Activated CD4-positive, alpha-beta T cell treated with anti-CD3 and anti-CD28 coated beads, Interleukin-2, Interleukin-4, amounts not matched to agents 100 ng/mL and 50 ng/mL, durations not matched to agents 16 hours and 8 hours (primary cell): Measurements from ENCODE around the gene ZNF580.
A peak's percentile ranks its signal among the peaks of the same experiment; 100 is the strongest.

Experiments used
- DNase-seq: peaks from one replicate; pipeline ENCODE4 v3.0.0-alpha.2; 2020; ENCODE audit warnings: low spot score

ZNF580 gene

DNA sequence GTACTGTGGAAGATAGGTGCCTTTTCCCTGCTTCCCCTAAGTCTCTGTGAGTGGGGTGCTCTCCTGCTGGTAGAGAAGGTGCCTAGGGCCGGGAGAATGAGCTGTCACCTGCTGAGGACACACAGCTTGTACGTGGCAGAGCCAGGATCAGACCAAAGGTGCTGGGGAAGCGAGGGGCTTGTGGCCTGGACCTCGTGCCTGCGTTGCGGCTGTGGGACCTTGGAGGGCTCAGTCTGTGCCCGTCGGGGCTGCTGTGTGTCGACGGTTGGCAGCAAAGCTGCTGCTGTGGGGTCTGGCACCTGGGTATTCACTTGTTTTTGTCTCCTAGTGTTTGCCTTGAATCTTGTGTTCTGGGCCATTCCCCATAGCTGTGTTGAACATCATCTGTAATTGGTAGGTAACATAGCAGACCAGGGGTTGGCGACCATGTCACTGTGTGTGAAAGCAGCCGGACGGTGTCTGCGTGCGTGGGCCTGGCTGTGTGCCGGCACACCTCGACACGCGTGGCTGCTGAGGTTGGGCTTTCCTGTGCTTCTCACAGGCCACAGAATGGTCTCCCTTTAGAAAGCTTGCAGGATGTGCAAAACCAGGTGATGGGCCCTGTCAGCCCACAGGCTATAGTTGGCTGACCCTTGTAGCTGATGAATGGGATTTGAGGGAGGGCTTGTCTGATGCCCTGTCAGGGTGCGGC lies 23.2 kb downstream of the ZNF580 start:
- DNase-seq, result no peak

DNA sequence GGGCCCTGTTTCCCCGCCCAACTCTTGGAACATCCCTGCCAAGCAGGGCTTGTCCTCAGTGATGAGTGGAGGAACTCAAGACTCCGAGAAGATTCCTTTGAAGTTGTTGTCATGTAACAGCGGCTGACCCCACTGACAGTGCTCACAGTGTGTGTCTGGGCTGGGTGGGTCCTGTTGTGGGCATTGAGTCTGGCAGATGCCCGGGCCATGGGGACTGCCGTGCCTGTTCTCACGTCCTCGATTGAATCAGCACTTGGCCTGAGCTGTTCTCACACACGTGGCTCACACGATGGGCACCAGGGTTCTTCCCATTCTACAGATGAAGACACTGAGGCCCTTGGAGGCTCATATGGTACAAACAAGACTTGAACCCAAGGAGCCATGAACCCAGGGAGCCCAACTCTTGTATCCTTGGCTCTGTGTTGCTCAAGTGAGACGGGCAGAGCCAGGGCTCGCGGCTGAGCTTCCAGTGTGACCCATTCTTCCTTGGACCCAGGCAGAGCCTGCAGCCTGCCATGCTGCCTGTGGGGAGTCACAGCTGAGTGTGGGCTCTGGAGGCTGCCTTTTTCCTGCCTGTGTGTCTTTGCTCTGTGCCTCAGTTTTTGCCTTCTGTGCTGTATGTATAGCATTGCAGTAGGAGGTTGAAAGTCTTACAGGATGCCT lies 25.7 kb downstream of the ZNF580 start:
- no peak for DNase-seq

DNA sequence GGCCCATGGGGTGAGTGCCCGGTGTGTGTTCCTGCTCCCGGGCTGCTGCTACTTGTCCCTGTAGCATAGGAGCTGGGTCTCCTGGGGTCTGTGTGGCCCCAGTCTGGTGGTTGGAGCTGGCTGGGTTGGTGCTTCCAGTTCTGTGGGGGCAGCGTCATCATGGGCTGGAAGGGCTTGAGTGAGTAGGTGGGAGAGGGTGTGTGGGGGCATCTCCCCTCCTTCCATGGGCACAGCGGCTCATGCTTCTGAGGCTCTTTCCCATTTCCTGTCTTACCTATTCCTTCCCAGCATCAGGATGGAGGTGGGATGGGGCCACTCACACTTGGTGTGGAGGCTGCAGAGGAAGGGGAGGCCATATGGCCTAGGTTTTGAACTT lies 26.2 kb downstream of the ZNF580 start:
- no peak for DNase-seq

DNA sequence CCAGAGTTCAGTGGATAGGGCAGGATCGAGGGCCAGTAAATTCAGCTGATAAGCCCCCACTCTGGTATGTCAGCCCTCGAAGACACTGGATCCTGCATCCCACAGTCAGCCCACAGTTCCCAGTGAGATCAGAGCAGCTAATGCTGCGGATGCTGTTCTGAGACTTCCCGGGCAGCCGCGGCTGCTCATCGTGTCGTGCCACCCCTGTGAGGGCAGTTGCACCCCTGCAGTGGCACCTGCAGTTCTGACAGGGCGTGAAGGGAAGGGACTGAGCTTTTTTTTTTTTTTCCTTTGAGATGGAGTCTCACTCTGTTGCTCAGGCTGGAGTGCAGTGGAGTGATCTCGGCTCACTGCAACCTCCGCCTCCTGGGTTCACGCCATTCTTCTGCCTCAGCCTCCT lies 26.7 kb downstream of the ZNF580 start:
- no peak for DNase-seq

DNA sequence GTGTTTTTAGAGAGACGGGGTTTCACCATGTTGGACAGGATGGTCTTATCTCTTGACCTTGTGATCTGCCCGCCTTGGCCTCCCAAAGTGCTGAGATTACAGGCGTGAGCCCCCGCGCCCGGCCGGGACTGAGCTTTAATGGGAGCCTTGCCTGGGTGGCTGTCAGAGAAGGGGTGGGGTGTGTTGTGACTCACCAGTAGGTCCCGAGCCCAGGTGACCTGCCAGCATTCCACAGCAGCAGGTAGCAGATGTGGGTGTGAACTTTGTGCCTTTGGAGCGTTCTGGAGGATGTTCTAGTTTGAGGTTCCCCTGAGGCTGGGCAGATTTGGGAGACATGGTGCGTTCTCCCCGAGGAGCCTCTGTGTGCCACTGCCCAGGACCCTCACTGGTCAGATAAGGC lies 27.2 kb downstream of the ZNF580 start:
- DNase-seq, result no peak

DNA sequence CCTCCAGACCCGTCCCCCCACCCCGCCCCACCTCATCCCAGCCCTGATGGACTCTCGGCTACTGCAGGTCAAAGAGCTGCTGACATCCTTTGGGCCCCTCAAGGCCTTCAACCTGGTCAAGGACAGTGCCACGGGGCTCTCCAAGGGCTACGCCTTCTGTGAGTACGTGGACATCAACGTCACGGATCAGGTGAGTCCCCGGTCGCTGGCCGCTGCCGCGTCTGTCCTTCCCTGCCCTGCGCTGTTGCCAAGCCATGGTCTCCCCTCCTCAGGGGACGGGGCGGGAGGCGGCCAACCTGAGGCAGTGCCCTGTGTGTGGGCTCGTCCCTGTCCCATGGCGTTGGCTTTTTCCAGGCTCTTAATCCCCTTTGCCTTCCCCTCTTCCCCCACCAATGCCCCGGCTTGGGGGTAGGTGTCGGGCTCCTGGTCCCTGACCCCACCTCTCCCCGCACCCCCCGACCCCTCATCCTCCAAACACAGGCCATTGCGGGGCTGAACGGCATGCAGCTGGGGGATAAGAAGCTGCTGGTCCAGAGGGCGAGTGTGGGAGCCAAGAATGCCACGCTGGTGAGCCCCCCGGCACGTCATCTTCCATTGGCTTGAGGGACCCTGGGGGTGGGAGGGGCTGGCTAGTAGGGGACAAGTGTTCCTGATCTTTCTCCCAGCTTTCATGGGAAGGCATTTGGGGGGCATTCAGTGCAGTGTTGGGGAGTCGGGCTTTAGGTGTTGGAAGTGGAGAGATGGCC lies 28.0 kb downstream of the ZNF580 start:
- no peak for DNase-seq

DNA sequence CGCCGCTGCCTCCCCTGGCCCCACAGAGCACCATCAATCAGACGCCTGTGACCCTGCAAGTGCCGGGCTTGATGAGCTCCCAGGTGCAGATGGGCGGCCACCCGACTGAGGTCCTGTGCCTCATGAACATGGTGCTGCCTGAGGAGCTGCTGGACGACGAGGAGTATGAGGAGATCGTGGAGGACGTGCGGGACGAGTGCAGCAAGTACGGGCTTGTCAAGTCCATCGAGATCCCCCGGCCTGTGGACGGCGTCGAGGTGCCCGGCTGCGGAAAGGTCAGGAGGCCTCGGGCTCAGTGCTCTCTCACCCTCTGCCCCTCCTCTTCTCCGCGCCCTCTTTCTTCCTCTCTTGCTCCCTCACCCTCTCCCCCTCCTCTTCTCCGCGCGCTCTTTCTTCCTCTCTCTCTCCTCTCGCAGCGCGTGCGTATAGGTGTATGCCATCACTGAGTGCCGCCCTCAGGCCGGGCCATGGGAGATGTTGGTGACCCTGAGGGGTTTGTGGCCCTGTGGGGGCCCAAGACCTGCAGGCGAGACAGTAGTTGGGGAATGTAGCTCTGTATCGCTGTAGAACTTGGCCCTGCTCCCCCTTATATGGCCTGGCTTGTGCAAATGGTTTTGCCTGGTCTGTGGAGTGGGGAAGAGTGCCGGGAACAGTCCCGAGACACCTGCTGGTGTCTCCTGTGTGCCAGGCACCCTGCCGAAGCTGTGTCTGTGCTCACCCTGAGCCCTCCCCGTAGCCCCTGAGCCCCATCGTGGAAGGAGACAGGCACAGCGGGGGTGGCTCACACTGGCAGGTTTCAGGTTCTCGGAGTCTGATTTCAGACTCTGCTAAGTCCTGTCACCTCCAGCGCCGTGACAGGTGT lies 28.8 kb downstream of the ZNF580 start:
- DNase-seq, result no peak

DNA sequence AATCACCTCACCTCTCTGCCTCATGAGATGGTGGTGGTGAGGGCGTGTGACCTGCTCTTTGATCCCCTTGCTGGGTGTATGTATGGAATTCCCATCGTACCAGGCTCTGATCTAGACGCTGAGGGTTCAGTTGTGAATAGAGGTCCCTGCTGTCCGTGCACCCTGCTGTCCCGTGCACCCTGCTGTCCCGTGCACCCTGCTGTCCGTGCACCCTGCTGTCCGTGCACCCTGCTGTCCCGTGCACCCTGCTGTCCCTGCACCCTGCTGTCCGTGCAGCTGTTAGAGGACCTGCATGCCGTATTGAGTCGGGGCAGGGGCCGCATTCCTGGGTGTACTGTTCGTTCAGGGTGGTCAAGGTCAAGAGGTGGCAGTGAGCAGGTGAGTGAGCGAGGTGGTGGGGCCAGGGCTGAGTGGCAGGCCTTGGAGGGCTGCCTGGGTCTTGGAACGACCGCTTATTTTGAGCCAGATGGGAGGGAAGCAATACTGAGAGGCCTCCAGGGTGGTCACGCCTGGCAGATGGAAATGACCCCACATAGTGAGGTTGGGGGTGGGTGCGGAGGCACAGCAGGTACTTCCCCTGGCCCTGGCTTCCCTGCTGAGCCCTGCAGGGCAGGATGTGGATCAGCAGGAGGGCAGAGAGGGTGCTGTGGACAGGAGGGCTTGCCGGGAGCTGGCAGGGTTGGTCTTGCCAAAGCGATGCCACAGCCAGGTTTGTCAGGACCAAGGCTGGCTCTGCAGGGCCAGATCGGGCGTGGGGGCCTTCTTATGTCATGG lies 29.7 kb downstream of the ZNF580 start:
- no peak for DNase-seq

DNA sequence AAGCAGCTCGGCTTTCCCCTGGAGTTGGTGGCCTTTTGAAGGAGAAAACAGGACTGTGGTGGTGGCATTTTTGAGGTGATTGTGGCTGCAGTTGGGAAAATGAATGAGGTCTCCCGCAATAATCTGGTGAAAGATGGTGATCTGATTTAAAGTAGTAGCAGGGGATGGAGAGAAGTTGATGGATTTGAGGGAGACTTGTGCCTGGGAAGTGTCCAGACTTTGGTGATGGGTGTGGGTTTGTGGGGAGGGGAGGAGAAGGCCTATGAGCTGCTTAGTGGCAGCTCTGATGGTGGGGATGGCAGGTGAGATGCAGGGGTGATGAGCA lies 30.2 kb downstream of the ZNF580 start:
- no peak for DNase-seq

DNA sequence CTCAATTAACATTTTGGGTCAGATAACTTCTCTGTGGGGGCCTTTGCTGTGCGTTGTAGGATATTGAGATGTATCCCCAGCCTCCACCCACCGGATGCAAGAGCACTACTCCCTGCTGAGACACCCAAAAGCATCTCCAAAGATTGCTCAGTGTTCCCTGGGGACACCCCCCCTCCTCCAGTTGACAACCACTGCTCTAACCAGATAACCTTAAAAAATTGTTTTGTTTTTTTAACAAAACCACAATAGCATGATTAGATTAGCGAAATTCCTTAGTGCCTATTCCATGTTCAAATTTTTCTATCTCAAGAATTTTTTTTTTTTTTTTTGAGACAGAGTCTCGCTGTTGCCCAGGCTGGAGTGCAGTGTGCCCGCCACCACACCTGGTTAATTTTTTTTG lies 31.6 kb downstream of the ZNF580 start:
- DNase-seq, result no peak

DNA sequence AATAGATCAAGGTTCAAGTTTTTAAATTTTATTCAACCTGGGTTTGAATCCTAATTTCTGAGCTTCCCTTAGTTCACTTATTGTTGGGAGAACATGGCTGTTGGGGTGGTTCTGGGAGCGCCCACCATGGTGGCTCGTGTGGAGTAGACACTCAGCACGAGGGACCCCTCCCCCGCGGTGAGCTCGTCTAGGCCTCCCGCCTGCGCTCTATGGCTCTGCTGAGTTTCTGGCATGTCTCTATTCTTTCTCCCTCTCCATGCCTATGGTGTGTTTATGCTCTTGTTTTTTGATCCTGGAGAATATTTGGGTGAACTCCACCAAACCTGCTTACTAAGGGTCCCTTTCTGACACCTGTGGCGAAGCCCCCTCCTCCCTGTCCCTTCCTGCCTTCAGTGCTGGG lies 32.7 kb downstream of the ZNF580 start:
- no peak for DNase-seq

DNA sequence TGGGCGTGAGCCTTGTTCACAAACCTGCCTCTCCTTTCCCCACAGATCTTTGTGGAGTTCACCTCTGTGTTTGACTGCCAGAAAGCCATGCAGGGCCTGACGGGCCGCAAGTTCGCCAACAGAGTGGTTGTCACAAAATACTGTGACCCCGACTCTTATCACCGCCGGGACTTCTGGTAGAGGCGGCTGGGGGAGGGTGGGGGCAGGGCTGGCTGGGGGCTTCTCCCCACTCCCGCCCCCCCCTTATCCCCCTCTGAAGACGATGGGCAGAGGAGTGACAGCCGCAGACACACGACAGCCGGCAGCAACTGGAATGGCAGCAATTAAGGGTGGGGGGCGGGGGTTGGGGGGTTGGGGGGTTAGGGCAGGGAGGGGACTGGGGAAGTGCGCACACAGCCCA lies 33.1 kb downstream of the ZNF580 start:
- DNase-seq, result no peak

DNA sequence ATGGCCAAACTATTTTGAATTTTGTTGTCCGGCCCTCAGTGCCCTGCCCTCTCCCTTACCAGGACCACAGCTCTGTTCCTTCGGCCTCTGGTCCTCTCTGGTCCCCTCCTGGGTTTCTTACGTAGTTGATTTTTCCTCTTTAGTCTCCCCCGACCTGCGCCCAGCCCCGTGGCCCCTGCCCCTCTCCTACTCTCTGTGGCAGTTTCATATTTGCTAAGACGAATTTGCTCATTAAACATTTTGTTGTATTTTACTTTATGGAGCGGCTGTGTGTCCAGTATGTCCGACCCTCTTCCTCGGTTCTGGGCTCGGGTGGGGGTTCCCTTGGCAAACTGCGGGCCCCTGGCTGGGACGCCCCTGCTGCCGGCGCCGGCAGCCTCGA lies 33.6 kb downstream of the ZNF580 start:
- DNase-seq, result no peak

DNA sequence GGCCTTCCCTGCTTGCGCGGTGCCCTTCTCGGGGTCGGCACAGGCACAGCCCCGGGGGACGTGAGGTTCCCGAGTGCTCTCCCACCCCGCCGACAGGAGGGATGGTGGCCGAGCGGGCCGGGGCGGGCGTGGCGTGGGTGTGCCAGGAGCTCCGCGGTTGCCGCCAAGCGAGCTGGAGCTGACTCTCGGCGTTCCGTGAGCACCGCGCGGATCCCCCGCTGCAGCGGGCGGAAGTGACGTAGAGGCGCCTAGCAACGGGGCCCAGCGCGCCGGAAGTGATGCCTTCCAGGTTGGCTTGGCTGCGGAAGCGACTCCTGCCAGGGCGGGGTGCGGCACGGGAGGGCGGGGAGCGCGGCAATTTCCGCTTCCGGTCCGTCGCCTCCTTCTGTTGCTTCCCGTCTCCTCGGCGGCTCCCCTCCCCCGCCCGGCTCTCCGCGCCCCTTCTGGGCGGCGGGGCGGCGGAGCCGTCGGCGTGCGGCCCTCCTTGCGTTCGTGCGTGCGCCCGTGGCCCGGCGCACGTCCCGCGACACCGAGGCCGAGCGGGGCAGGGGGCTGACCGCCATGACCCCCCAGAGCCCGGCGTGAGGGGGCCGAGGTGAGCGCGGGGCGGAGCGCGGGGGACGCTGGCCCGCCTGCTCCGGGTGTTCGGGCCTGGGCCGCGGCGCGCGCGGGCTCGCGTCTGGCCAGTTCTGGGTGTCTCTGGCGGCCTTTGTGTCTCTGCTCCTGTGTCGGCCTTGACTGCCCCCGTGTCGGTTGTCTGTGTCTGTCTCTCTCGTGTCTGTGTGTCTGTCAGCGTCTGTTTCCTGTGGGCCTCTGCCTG lies 34.2 kb downstream of the ZNF580 start, which contains the start of gene EPN1:
Gene EPN1, plus strand, starts transcription at position 386 of the 820 bp plus-strand sequence. CDS start 3,402 bp downstream, outside the sequence.
- peak; percentile 98 for DNase-seq

DNA sequence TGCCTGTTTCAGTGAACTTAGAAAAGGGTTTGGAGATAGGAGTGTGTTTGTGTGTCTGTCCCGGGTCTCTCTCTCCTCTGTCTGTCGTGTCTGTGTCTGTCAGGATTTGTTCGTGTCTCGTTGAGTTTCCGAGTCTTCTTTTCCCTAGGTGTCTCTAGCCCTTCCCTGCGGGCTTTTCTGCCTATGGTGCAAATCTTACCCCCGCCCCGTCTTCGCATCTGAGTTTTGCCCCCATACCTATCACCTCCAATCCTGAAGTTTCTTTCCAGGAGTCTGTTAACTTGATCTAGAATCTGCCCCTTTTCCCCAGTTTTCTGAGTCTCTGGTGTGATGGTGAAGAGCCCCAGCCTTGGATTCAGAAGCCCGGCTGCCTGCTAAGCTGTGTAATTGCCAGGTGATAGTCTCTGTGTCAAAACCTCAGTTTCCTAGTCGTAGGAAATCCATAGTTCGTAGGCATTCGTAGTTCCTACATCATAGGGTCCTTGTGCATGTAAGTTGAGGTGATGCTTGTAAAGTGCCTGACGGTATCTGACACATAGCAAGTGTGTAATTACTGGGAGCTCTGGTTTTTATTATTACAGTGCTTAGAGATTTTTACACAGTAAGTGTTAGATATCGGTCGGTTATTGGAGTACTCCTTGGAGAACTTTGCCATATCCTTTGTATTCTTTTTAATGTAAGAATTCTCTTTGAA lies 35.0 kb downstream of the ZNF580 start:
- no peak for DNase-seq

DNA sequence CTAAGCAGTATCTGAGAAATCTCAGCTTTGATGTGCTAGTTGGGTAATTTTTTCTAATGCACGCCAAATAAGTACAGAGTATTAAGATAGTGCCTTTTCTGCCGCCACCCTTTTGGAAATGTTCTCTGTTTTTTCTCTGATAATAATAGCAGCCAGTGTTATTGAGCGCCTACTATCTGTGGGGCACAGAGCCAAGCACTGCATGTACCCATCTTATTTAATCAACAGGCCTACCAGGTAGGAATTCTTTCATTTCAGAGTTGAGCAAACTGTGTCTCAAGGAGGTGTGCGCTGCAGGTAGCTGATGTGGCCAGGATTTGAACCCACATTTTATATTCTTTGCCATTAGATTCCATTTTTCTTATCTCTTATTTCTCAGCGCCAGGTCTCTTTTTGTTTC lies 35.6 kb downstream of the ZNF580 start:
- no peak for DNase-seq

DNA sequence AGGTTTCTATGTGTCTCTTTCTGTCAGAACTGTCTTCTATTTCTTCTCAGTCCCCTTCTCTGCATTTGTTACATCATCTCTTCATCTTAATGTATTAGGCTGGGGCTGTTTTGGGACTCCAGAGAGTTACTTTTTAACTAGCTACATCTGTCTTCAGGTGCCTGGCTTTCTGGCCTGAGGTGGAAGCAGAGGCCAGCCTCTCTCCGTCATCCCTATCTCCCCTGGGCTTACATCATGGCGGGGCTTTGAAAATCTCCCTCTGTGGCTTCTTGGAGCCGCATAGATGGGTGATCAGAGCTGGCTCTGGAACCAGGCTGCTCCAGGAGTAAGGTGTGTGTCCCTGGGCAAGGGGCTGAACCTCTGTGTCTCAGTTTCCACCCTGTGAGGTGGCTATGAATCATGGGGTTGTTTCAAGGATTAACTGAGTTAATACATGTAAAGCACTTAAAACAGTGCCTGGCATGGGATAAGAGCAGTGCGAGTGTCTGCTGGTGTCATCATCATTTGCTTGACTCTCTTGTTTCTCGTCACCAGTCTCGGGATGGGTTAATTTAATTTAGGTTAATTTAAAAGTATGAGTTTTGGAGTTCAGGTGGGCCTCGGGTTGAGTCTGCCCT lies 36.2 kb downstream of the ZNF580 start:
- DNase-seq, result no peak

DNA sequence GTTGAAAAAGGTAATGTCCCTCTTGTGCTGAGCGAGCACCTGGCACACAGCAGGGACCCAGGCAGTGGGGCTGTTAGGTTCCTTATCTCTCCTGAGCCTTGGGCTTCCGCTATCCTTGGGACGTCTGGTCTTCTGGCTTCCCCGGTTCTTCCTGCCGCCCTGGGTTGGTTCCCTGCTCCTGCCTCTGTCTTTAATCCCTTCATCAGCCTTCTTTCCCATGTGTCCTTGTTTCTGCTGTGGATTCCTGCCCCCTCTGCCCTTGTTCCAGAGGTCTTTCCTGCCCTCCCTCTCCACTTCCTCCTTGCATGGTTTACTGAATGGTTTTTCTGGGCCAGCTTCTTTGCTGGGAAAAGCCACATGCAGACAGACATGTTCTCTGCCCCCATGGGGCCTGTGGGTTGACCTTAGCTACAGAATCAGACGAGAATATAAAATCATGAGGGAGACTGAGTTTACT lies 36.8 kb downstream of the ZNF580 start:
- DNase-seq, result no peak

DNA sequence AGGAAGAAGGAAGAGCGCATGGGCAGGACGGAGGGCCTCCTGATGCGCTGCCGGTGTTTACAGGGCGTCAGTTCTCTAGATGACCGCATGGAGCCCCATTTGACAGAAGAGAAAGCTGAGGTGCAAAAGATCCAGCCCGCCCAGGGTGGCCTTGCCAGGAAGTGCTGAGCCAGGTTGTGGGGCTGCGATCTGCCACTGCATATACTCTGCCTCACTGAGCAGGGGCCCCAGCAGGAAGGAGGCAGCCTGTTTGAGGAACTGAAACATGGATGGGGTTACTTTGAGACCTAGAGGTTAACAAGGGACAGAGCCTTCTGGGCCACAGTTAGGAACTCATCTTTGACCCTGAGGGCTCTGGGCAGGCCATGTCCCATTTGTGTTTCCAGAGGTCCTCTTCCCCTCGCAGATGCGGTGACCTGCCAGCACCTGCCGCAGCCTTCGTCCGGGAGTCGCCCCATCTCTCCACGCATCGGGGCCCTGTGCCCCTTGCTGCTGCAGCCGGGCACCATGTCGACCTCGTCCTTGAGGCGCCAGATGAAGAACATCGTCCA lies 37.4 kb downstream of the ZNF580 start:
- no peak for DNase-seq
